GM19438 (cell line): ENCODE results near the gene HYCC1.
A peak's percentile ranks its signal among the peaks of the same experiment; 100 is the strongest.

ENCODE experiments used
- ATAC-seq: cut with Tn5 transposase; IDR thresholded peaks from one replicate; pipeline ENCODE4 v1.9.1; 2021; ENCODE audit warnings: low read depth; ENCODE audit not compliant: unreplicated experiment

Gene HYCC1

DNA sequence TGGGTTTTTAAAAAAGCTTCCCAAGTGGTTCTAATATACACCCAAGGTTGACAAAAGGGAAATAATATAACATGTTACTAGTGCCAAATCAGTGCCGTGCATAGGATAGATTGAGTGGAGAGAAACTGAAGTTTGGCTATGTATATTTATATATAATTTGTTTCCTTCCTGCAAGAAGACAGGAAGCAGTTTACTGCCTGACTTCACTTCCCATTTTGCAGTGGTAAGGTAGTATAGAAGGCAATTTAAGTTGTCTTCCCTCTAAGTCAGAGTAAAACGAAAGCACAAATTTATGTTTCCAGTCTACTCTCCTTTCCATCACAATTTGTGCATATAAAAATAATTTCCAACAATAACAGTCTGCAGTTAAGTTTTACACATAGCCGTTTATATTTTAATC, 3.4 kb upstream of the HYCC1 start:
- no peak for ATAC-seq

DNA sequence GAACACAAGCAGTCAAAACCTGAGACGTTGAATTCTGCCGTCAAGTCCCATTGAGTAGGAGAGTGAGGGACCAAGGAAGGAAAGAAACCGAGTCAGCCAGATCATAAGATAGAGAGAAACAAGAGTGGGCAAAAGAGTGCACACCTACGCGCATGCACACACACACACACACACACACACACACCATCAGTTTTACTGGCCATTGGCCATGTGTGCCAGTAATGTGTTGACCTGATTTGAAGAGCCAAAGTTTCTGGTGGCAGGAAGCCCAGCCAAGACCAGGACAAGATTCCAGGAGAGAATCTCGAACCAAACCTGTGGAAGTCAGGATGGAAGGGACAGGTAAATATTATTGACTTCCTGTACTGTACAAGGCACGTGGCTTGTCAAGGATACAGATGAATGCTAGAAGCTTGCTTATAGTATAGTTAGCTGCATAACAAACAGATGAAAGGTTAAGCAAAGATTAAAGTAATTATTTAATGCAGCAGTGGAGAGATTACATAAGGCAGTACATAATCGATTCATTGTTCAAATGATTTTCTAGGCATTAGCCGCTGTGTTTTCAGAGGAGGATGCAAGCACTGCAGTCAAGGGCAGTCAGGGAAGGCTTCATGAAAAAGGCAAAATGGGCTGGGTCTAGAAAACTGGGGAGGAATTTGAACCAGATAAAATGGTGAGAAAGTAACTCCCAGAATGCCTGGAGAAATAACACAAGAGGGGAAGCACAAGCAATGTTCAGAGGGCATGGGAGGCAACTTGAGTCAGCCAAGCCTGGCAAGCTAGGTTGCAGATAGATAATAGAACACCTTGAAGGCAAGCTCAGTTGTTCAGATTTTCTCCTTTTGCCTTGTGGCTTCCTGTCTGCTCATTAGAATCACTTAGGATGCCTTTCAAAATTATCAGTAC, 2.7 kb upstream of the HYCC1 start:
- ATAC-seq = no peak

DNA sequence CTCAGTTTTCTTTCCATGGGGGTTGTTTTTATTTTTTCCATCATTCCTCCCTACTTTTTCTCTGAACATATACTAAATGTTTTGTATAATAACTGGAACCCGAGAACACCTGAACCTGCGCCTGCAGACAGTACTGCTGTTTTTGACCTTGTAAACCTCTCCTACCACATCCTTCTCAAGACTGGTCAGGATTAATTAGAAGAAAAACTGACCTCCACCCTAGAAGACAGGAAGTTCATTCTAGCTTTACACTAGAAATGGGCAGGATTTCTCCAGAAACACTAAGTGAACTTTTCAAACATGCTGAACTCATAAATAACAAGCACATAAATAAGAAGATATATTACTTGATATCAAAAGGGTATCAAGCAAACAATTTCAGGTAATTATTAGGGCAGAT, 751 bp upstream of the HYCC1 start:
- no peak for ATAC-seq

DNA sequence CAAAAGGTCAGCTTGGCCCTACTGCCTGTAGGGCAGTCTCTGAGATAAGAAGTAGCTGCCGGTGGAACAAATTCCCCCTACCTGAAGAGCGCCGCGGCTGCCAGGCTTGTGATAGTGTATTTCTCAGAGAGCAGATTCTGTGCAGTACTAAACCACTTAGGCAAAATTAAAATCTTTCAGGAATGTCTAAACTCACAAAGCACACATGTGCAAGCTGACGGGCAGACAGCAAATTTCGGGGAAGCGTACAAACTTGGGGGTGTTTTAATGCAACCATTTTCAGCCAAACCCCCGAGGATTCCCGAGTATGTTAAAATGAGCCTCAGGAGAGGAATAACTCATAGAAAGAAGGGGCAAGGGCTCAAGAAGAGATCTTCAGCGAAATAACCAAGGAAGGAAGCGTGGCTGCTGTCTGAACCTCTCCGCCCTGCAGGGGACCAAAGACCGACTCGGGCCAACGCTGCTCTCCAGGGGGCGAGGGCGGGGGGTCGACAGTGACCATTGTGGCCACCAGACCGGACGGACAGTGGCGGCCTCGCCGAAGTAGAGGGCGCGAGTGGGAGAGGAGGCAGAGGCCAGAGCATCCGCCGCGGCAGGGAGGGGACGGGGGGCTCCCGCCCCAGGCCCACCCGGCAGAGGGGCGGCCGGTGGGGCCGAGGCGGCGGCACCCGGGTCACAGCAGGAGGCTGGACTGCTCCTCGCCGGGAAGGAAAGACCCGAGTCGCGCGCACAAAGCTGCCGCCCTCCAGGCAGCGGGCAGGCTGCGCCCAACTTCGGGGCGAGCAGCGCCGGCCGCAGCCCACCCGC, 819 bp downstream of the HYCC1 start:
- peak; percentile 9 for ATAC-seq

DNA sequence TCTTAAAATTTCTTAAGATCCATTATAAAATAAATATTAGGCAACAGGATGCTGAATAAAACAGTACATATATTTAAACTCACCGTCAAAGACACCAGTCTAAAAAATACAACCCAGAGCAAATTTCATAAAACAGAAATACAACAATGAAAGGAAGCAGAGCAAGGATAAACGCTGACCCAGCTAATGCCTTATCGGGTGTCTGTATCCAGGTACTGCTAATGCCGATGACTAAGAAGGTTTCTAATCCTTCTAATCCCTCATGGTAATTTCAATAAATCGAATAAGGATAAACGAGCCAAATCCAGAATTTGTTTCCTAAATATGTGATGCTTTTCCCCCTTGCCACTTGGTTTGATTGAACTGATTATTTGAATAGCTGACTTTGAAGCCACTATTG, 1.7 kb downstream of the HYCC1 start:
- no peak for ATAC-seq

DNA sequence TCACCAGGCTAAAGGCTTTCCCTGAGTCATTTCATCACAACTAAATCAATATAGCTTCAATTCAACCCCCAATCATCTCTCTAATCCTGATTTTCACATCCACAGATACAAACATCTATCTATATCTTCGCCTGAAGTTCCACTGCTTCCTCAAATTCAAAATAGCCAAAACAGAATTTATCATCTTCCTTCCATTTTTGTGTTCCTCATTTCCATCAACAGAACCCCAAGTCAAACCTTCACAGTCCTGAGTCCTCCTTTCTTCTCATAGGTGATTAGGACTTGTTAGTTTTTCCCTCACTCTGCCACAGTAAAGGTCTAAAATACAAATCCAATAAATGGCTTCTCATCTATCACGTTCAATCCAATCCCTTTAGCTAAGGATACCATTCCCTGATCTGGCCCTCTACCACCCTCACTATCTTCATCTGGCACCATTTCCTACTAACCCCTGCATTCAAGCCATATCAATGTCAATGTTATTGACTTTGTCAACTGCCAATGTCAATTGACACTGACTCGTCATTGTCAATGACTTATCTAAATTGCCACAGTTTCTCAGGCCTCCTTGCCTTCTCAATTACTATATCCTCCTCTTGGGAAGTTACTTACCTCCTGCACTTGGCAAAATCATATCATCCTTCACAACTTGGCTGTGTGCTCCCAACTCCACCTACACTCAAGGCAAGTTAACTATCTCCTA, 2.6 kb downstream of the HYCC1 start:
- ATAC-seq = no peak

DNA sequence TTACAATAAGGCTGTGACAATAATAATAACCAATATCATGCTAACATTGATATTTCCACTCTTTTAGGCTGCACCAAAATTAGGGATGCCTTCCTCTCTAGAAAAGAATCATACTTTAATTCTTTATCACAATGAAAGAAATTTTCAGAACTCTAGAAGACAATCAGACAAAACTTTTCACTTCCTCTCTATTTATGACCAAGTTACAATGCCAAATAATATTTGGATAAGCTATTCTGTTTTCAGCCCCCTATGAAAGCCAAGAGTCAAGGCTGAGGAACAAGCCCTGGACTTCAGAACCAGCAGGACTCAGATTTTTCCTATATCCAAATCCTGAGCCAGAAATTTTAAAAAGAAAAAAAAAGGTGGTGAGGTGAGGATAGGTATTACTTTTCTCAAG, 4.6 kb downstream of the HYCC1 start:
- ATAC-seq = no peak

DNA sequence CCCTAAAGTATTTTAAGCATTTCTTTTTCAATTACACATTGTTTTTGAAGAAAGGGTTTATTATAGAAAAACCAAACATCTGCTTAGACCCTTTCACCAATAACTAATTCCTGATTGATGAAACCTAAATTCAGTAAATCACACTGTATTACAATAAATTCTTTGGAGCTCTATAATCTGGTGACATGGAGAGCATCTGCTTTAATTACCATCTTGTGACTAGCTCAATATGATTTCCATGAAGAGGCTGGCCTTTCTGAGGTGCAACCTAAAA, 9.7 kb downstream of the HYCC1 start:
- ATAC-seq = no peak

DNA sequence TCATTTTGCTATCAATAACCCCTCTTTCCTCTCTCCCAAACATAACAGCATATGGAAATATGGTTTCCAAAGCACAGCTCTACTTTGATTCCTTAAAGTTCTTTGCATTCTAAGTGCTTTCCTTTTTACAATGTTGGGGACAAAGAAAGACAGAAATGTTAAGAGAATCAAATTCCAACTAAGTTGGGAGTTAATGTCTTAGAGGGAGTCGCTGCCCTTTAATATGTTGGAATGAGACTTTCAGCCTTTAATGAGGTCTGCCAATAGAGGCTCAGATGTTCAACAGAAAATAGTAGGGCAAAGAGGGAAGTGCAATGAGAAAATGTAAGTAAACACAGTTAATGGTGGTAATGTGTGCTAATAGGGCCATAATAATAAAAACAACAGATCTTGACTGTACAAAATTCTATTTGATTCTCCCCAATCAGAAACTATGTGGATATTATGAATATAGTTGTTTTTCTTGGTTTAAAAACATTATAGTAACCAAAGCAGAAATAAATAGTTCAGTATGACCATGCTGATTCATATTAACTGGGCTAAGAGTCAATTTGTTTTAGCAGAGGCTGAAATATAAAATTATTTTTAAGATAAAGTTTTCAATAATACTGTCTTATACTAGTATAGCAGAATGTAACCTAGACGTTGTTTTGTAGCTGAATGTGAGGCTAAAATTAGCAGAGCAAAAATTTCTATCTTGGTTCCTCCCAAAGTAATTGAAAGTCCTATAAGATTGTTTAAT, 10.3 kb downstream of the HYCC1 start:
- ATAC-seq = no peak

DNA sequence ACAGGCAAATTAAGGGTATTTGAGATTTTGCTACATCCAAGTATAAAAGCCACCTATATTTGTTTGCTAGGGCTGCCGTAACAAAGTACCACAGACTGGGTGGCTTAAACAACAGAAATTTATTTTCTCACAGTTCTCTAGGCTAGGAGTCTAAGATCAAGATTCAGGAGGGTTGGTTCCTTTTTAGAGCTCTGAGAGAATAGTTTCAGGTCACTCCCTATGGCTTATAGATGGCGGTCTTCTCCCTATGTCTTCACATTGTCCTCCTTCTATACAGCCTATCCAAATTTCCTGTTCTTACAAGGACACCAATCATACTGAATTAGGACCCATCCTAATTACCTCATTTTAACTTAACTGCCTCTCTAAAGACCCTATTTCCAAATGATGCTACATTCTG, 11.2 kb downstream of the HYCC1 start:
- no peak for ATAC-seq

DNA sequence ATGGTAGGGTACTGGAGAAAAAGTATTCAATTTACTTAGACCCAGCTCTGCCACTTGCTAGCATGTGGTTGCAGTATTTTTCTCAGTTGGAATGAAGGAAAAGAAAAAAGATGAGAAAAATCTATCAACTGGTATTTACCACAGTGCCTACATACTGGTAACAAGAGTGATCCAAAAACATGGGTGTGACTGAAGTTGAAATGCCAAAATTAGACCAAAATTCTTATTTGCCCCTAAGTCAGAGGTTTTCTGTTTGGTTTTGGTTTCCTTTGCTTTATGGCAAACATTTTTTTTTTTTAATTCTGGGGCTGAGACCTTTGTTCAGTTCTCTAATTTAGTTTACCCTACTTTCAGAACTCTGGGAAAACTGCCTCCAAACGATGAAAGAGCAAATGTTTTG, 12.3 kb downstream of the HYCC1 start:
- ATAC-seq = no peak

DNA sequence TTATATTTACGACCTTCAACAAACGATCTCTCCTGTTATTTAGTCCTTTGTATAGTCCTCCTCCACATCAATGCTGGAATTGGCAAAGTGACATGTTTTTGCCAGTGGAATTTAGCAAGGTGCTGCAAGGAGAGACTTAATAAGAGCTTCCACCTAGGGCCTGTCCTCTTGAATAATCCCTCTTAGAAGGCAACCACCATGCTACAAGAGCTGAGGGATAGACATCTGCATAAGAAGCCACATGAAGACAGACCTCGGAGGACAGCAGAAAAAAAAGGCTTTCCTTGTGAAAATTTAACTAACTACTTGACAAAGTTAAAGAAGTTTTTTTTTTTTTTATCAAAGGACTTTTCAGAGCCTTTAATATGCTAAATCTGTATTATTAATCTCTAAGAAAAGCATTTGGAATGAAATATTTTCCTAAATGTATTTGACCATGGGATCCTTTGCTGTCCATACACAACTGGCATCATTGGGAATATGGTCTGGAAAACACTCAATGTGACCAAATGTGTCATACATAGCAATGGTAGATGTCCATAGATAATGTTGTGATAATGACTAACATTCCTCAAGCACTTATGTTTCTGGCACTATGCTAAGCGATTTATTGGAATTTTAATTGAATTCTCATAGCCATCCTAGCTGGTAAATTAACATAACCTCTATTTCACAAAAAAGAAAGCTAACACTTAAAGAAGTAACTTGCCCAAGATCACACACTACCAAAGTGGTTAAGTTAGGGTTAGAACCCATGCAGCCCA, 13.2 kb downstream of the HYCC1 start:
- ATAC-seq = no peak

DNA sequence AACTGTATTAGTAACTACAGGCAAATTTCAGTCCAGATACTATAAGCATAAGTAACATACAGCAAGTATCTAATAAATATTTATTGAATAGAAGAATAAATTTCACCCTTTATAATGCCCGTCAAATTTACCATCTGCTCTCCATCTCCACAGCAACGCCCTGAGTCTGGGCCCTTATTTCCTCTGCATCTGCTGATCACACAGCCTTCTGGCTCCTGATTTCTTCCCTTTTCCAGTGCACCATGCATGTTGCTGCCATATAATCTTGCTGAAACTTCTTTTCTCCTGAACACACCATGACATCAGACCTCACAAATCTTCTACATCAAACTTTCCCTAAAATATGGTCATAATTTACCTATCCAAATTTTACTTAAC, 15.4 kb downstream of the HYCC1 start:
- no peak for ATAC-seq

DNA sequence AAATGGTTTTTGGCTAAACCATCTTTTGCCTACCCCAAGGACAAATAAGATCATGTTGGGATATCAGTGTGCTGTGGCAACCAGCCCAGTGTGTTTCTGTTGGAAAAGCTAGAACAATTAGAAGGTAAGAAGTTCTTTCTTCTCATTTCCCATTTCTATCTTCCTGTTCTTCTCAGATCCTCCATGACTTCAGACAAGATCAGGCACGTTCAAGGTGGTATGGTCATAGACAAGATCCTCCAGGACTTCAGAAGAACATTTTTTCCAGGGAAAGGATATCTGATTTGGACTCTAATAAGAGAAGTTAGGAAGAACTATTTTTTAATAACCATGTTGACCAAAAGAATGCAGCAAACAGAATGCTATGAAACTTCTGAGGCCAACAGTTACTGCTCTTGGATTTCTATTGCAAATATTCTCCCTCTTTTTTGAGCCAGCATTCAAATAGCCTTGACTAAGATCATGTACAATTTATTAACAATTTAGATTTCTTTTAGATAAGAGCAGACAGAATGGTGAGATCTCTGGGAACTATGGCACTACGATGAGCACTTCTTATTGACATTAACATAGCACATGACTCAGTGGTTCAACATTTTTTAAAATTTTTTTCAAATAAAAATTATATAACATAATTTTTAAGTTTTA, 15.9 kb downstream of the HYCC1 start:
- no peak for ATAC-seq

DNA sequence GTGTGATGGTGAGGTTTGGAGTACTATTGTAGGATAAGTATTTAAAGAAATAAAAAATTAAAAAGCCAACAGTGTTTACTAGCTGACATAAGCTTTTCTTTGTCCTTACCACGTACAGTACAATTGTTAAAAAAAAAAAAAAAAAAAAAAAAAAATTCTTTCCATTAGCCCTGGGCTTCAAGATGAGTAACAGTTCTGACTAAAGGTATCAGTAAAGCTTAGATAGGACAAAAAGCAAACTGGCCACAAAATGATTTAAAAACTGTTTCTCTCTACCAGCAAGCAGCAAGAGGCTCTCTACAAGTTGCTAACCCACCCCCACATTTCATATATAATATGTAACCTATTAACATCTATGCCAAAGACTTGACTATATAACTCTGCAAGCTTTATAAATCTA, 17.5 kb downstream of the HYCC1 start:
- ATAC-seq = no peak

DNA sequence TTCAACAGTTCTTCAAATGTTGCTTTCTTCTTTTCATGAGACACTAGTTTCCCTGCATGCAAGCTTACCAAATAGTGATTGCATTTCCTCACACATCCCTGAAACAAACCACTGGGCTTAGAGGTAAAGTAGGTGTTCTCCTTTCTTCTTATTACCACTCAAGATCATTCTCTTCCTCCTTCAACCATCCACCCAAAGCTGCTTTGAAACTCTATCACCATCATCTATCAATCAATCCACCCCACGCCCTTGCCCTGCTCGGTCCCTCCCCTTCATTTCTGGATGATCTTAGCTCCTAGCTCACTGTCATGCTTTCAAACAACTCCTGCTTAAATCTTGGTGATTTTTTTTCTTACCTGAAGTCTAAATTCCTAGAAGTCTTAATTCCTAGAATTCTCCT, 18.9 kb downstream of the HYCC1 start:
- ATAC-seq = no peak

DNA sequence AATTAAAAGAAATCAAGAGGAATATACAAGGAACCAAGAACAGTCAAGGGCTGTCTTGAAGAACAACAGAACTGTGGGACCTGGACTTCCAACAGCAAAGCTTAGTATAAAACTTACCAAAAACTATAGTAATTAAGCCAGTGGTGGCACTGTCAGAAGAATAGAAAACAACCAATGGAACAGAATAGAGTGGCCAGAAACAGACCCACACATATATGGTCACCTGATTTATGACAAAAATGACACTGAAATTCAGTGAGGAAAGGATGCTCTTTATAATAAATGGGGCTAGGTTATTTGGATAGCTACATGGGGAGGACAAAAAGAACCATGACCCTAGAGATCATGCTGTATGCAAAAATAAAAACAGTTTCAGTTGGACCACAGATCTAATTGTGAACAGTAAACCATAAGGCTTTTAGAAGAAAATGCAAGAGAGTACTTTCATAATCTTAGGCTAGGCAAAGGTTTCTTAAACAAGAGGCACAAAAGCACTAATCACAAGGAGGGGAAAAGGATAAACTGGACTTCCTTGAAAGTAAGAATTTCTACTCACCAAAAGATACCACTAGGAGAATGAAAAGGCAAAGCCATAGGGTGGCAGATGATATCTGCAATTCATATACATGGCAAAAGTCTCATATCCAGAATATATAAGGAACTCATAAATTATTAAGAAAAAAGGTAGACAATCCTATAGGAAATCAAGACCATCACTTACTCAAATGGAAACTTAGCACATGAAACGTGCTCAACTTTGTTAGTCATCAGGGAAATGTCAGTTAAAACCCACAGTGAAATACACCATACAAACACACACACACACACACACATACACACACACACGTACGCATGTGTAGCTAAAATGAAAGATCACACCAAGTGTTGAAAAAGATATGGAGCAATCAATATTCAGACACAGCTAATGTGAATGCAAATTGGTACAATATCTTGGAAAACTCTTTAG, 20.8 kb downstream of the HYCC1 start:
- peak; percentile 84 for ATAC-seq

DNA sequence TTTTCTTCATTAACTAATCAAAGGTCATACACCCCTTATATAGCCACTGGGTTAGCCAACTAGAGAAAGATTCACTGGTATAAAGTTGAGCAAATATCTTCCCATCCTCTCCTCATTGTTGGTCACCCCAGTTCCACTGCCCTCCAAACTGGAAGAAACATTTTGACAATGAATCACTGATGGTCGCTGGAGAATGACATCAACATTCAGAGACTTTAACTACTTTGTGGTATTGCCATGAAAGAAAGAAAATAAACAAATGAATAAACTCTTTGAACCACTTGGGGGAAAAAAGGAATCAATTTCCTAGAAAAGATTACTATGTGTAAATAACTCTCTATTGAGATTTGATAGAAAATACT, 23.4 kb downstream of the HYCC1 start:
- ATAC-seq = no peak
